ENCODE measurements around the gene PIK3AP1.

DNA sequence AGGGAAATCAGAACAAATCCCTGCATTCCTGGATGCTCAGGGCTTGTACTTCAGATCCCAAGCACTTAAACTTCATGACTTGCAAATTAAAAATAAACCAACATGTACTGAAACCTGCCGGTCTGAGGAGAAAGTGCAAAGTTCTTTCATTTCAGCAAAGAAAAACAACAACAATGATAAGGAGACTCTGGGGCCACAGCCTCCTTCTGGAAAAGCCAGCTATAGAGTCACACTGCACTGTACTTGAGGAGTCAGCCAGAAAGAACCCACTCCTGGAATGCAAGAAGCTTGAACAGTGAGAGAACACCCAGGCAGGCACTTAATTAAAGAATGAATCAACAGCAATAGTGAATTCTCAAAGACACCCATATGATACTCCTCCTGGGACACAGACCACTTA is 83.8 kb downstream of the PIK3AP1 start:
- TF ChIP-seq ZKSCAN1 (IDR thresholded peaks at IDR 0.05; ENCODE audit: low read length), result no peak
- TF ChIP-seq, protein P1, sequence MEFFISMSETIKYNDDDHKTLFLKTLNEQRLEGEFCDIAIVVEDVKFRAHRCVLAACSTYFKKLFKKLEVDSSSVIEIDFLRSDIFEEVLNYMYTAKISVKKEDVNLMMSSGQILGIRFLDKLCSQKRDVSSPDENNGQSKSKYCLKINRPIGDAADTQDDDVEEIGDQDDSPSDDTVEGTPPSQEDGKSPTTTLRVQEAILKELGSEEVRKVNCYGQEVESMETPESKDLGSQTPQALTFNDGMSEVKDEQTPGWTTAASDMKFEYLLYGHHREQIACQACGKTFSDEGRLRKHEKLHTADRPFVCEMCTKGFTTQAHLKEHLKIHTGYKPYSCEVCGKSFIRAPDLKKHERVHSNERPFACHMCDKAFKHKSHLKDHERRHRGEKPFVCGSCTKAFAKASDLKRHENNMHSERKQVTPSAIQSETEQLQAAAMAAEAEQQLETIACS (CRISPR knock-in tag; IDR thresholded peaks at IDR 0.05), result no peak
- TF ChIP-seq ZNF766 (CRISPR knock-in tag; IDR thresholded peaks at IDR 0.05; ENCODE audit: borderline replicate concordance), result no peak
- TF ChIP-seq, protein P2, sequence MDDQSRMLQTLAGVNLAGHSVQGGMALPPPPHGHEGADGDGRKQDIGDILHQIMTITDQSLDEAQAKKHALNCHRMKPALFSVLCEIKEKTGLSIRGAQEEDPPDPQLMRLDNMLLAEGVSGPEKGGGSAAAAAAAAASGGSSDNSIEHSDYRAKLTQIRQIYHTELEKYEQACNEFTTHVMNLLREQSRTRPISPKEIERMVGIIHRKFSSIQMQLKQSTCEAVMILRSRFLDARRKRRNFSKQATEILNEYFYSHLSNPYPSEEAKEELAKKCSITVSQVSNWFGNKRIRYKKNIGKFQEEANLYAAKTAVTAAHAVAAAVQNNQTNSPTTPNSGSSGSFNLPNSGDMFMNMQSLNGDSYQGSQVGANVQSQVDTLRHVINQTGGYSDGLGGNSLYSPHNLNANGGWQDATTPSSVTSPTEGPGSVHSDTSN (CRISPR knock-in tag; IDR thresholded peaks at IDR 0.05; ENCODE audit: borderline replicate concordance), result no peak
- no peak for TF ChIP-seq NR2C2 (CRISPR knock-in tag; IDR thresholded peaks at IDR 0.05; ENCODE audit: borderline replicate concordance)
- no peak for TF ChIP-seq EP300 (IDR thresholded peaks at IDR 0.05; ENCODE audit: low read depth in 2 of 2, low read length in 2 of 2)
- TF ChIP-seq EP300 (CRISPR knock-in tag; IDR thresholded peaks at IDR 0.05; ENCODE audit: borderline replicate concordance), result no peak
